GM18868 (cell line): ENCODE measurements around the gene GPR183.

Experiments
- ATAC-seq: cut with Tn5 transposase; IDR thresholded peaks from one replicate; pipeline ENCODE4 v1.9.1; 2021; ENCODE audit warnings: mild to moderate bottlenecking, moderate library complexity; ENCODE audit not compliant: unreplicated experiment

GPR183 gene

DNA sequence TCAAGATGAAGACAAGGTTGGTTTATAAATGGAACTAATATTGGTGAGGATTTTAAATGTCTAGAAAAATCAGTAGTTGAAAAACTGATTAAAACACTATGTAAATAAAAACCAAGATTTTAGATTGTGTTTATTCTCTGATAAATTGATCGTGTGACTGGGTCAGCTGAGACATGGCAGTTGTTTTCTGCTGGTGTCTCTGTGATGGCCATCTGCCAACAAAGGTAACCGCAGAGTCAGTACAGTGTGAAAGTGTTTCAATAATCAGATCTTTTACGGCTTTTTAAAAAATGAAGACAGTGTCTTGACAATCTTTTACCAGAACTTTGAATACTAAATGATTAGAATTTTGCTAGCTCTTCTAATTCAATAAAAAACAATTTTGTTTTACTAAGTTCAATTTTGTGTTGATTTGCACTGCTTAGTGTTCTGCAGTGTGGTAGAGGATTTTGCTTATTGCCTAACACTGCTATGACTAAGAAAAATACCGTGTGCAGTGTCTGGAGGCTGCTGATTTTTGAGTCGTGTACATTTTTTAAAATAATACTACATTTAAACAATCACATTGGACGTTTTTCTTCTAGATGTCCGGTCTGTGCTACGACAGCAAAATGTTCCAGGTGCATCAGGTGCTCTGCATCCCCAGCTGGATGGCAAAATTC is 32.7 kb upstream of the GPR183 start:
- ATAC-seq: no peak

DNA sequence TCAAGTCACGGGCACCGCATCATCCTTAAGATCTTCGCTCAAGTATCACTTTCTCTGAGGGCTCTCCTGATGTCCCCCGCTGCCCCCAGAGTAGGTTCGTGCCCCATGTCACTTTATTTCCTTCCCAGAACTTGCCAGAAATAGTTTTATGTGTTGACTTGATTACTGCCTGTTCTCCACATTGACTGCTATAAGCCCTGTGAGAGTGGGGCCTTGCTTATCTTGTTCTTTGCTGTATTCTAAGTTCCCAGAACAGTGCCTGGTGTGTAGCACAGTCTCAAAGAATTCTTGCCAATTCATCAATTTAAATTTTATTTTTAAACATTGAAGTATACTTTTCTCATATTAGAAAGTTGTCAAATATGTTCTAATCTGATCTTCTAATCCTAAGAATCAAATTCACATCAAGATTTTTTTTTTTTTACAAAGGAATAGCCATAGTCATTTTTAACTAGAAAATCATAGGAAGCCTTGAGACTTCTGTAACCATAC is 32.1 kb upstream of the GPR183 start:
- ATAC-seq: no peak

DNA sequence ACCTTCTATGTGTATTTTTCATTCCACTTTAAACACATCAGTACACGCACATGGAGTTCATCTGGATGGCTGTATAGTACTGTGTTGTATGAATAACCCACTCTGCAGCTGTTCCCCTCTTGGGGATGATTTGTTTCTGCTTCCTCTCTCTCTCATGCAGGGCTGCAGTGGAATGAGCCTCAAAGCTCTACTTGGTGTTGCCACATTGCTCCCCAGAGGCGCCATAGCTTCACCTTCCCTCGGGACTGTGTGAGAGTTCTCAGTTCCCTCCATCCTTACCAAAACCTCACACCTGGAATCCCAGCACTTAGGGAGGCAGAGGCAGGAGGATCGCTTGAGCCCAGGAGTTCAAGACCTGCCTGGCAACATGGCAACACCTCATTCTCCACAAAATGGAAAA is 28.4 kb upstream of the GPR183 start:
- peak; percentile 85 for ATAC-seq

DNA sequence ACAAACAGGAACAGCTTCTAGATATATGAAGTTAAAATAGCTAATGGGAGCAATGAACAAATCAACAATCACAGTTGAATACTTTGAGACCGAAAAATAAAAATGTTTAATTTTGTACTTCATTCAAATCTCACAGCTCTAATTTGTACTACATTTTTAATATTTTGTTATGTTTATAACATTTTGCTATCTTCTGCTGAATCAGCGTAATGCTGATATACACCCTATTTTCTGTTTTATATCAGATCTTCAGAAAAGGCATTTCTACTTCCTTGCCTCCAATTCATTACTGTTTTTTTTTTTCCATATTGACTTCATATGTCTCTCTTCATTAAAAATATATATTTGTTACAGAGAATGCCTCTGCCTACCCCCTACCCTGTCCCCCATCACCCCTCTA is 27.9 kb upstream of the GPR183 start:
- no peak for ATAC-seq

DNA sequence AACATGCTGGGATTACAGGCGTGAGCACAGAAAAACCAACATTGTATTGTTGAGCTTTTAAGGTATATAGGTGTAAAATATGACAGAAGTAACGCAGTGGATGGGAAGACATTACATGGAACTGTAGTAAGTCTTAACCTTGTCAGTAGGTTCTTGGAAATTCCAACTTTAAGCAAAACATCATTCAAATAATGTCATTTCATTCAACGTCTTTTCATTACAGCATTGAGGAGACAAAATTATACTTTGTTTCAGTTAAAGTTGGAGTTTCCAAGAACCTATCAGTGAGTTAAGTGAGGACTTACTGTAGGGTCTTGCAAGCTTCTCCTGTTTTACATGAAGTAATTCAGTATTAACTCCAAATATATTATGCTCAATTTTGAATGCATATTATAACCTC is 27.0 kb upstream of the GPR183 start:
- ATAC-seq: no peak

DNA sequence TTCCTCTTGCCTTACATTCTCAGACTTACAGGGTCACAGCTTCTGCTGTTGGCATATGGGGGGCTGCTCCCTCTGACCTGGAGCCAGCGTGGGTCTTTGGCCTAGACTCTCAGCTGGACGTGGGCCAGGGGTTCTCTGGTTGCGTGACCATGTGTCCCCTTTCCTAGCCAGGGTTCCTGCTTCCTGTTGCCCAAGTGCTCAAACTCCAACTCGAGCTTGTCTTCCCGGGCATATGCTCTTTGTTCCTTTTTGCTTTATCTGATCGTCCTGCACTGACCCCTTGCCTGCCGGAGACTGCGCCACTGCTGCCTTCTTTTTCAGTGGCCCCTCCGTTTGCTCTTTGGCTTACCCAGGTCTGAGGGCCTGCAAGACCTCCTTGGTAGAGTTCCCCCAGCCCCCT is 25.3 kb upstream of the GPR183 start:
- ATAC-seq: no peak

DNA sequence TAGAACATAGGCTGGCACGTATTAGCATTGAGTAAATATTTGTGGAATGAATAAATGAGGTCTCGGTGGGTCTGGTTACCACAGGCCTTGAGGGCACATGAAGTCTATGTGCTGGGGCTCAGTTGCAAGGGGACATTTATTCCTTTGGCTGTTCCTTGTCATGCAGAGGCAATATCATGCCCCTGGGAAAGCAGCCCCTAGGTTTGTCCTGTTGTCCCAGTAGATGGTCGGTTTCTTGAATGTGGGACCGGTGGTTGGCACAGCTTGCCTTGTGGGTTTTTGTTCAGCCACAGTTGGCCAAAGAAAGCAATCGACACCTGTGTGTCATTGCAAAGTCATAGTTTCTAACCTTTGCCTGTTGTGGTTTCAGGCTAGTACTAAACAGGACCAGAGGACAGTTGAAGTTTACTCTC is 24.7 kb upstream of the GPR183 start:
- peak; percentile 60 for ATAC-seq

DNA sequence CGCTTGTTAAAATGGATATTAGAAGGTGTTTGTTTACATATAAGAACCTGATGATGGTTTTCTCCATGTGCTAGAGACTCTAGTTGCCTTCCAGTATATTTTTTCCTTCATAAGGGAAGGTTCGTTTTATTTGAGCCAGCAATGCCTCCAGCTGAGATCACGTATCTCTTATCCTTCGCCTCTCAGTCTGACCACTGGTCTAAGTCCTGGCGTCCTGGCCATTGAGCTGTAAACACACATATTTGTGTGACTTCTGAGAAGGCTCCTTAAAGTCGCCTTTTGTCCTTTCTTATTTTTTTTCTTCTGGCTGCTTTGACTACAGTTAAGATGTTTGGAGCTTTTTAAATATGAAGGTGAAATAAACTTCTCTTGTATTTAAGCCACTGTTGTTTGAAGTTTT is 23.7 kb upstream of the GPR183 start:
- ATAC-seq: no peak

DNA sequence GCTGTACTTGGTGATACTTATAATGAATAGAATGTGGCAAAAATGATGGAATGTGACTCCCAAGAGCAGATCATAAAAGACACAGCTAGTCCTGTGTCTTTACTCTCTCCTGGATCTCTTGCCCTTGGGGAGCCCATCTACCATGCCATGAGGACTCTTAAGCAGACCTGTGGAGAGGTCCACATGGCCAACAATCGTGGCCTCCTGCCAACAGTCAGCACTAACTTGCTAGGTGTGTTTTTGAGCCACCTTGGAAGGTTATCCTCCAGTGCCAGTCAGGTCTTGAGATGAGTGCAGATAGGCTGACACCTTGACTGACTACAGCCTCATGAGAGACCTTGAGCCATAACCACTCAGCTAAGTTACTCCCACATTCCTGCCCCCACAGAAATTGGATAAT is 22.3 kb upstream of the GPR183 start:
- no peak for ATAC-seq

DNA sequence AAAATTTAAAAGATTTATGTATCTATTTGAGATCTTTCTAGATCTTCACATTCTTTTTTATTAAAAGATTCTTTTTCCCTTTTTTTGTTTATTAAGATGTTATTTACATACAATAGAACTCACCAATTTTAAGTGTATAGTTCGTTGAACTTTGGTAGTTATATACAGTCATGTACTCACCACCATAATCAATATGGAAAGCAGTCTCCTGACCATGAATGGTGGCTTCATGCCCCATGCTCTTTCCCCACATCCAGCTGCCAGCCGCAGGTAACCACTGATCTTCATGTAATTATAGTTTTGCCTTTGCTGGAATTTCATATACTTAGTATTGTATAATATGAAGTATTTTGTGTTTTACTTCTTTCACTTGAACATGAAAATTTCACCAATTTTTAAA is 20.6 kb upstream of the GPR183 start:
- no peak for ATAC-seq

DNA sequence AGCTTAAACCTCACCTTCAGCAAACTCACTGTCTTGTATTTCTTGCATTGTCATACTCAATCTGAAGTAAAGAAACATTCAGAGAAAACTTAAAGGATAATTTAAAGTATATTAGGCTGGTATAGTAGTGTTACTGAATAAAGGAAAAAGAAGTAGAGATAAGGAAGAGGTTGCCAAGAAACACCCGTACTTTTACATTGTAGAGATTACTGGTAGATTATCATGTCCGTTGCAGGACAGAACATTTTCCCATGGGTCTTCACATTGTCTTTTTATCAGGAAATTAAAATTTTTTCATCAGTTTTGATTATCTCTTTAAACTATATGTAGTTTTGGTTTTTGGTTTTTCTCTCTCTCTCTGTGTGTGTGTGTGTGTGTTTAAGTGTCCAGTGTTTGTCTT is 19.9 kb upstream of the GPR183 start:
- no peak for ATAC-seq

DNA sequence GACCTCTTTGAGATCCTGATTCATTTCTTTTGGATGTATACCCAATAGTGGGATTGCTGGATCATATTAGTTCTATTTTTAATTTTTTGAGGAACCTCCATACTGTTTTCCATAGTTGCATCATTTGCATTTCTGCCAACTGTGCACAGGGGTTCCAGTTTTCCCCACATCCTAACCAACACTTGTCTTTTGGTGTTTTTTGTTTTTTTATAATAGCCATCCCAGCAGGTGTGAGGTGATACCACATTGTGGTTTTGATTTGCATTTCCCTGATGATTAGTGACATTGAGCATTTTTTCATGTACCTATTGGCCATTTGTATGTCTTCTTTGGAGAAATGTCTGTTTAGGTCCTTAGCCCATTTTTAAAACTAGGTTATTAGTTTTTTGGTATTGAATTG is 18.8 kb upstream of the GPR183 start:
- ATAC-seq: no peak

DNA sequence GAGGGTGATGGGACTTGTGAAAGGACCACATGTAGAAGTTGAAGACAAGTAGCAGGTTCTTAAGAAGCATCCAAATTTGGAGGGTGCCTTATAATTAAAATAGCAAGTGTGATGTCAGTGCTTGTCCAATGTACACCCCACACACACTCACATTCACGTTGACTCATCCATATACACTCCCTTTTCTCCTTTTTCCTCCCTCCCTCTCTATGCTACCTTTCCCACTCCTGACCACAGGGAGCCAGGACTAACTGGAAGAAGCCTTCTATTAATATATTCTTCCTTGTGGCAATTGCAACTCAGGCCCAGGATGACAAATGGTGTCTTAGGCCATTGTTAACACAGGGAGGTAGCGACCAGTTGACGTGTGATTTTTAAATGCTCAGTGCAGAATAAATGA is 16.3 kb upstream of the GPR183 start:
- no peak for ATAC-seq

DNA sequence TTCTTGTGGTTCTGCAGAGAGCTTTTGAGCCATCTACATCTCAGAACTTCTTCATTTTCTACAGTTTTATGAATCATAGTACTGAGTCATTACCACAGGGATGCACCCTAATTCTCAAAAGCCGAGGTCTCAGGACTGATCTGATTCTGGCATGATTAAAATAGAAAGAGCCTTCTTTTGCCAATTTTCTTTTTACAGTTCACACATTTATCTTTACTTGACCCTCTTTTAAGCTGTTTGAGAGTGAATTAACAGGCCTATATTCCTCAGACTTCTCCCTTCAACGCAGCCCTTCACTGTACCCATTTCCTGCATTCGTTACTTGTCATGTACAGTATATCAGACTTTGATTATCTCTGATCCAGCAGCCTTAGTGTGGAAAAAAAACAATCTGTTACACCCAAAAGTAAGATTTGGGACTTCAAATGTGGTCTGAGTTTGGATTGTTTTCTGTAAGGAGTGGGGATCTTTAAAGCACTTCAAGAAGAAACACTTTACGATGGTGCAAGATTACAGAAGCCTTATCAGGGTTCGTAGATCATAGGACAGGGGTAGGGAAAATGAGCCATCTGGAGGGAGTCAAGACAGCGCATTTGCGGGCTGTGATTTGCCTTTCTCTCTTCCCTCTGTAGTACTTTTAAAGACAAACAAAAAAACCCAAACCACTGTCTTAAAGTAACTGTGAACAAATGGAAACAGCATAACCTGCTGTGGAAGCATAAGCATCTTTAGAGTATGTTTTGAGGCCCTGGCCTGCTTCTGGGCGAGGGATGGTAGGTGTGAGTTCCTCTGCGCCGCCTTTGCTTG is 15.3 kb upstream of the GPR183 start:
- ATAC-seq: peak; percentile 93

DNA sequence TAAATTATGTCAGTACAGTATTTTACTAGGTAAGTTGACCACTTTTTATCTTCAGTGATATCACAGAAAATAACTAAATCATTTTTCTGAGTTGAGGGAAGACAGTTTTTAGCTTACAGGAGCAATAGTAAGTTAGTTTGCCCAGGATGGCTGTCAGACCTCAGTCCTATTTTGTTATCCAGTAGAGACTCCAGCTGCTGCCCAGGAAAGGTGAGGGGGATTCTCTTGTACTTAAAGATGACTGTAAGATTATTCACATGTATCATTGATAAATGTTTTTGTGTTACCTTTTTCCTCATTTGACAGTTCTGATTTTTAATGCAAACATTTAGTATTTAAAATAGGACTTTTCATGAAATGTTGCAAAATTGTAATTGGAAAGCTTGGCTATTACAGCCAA is 14.5 kb upstream of the GPR183 start:
- no peak for ATAC-seq

DNA sequence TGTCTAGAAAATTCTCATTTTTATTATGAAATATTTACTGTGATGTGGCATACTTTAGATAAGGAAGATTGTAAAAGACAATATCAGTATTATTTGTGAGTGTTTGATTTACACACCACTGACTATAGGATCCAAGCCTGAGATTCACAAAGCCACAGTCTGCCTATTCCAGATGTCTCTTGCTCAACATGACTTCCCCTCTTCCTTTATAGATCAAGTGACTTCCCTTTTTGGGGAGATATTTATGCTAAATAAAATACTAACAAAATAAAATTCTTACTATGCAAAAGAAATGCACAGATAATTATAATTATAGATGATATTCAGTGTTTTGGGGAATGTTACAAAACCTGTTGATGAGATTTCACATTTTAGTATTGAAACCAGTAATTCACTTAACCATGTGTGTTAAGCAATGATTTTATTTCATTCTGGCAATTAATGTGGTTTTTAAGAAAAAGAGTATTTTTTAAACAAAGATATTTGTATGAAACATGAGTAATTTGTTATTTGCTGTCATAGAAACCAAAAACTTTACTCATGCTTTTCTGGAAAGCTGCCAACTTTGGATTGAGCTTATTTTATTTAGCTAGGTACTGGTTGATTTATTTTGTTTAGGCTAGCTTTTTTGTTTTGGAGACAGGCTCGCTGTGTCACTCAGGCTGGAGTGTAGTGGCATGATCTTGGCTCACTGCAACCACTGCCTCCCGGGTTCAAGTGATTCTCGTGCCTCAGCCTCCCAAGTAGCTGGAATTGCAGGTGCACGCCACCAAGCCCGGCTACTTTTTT is 13.7 kb upstream of the GPR183 start:
- ATAC-seq: no peak

DNA sequence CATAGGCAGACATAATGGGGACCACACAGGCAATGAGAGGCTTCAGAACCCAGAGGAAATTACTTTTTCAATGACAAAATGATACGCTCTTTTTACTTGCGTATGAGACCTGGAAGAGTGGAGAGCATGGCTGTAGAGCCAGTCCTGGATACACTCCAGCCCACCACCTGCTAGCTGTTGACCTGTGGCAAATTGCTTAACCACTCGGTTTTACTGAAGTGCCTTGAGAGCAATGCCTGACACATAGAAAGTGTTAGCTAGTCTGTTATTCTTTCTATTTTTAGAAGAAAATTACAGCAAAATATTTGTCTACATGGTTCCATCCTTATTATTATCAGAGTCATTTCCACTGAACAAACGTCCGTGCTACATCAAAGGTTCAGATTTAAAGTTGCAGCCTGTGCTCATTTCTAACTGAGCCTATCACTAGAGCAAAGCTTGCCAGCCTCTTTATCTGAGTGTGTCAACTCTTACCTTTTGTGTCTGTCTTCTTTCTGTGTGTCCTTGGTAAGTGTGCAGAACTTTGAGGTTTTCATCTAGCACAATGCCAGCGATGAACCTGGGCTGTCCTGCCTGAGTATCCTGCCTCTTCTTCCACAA is 9.6 kb upstream of the GPR183 start:
- ATAC-seq: no peak

DNA sequence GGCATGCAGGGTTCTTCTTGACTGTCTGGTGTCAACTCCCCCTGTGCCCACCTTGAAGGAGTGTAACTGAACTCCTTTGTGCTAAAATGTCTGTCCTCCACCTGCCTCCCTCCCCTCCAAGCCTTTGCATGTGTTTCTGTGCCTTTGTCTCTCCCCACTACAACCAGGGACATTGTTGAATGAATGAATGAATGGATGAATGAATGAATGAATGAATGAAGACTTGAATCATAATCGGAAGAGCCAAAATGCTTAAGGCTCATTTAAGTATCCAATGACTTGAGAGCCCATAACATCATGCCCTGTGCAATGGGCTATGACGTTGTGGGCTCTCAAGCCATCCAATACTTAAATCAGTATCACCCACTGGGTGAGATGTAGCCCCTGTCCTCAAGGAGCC is 9.0 kb upstream of the GPR183 start:
- no peak for ATAC-seq

DNA sequence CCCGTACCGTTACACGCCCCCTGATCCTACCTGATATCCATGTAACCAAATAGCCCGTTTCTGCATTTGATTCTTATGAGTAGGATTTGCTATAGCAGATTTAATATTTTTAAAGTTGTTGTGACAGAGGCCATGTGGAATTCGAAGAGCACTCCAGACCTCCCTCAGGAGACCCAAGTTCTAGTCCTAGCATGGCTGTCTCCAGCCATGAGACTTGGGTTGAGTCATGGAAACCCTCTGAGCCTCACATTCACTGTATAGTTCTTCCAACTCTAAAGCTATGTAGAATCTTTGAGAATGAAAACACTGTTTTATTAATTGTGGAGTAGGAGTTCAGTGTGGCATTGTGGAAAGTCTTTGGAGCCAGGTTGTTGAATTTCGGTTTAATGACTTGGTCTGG is 8.0 kb upstream of the GPR183 start:
- no peak for ATAC-seq

DNA sequence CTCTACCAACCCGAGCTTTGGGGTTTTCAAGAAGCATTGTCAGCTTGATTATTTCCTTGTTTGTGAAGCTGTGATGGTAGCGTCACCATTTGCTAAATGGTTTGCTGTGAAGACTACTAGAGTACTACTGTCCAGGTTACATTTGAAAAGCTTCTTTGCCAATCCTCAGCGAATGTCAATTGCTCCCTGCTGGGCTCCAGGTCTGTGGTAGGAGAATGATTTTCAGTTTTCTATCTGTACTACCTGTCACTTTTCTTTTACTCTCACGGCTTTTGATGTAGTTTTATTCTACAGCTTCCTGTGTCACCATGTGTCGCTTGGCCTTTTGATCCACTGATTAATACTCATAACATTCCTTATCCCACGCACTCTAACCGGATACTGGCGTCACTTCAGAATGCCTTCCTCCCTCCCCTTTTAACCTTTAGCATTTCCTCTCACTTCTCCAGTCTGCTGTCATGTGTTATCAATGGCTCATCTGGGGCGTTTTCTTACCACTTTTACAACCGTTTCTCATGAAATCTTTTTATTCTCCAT is 7.5 kb upstream of the GPR183 start:
- no peak for ATAC-seq

DNA sequence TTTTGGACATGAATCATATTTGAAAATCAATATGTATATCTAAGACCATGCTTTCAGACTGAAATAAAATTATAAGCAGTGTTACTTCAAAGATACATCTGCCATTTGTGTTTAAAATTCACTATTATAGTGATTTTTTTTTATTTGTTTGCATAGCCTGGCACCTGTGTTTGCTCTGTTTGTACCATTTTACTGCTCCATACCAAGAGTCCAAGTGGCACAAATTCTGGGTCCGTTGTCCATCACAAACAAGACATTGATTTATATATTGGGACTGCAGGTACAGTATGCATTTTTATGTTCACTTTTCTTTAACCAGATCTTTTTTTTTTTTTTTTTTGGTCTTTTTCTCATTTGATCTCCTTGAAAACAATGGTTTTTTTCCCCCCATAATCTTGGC is 6.7 kb upstream of the GPR183 start:
- ATAC-seq: no peak
